Stimulated activated CD8-positive, alpha-beta memory T cell treated with anti-CD3 and anti-CD28 coated beads, Interleukin-12 subunit alpha, Interleukin-12 subunit beta, amount 100 ng/mL, for 24 hours (primary cell): ENCODE measurements around the gene ABCA3.

ENCODE experiments used
- DNase-seq: peaks from one replicate; pipeline ENCODE4 v3.0.0-alpha.2; 2020; ENCODE audit errors: extremely low read depth

The ABCA3 gene

DNA sequence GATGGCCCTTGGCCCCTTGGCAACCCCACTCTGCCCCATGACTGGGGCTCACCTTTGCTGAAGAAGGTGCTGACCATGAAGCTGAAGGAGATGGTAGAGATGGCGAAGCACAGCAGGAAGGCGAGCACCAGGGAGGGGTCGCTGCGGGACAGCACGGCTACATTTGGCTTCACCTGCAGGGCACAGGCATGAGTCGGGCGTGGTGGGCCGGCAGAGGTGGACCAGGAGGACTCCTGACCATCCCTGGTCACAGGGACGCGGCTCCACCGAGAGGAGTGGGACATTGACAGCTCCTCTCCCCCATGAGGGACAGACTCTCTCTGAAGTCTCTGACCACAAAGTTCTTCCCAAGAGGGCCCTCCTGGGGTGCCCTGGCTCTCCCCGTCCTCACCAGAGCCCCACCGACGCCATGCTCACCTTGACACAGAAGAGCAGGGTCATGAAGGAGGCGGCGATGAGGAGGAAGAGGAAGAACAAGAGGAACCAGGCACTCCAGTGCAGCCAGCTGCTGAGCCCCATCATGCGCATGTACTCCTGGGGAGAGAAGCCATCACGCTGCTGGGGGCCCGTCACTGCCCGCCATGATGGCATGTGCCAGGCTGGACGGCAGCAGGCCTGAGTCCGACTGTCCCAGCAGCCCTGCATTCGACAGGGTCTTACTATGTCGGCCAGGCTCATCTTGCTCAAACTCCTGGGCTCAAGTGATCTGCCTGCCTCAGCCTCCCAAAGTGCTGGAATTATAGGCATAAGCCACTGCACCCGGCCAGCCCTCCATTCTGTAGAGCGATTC lies 23.1 kb downstream of the ABCA3 start:
- no peak for DNase-seq

DNA sequence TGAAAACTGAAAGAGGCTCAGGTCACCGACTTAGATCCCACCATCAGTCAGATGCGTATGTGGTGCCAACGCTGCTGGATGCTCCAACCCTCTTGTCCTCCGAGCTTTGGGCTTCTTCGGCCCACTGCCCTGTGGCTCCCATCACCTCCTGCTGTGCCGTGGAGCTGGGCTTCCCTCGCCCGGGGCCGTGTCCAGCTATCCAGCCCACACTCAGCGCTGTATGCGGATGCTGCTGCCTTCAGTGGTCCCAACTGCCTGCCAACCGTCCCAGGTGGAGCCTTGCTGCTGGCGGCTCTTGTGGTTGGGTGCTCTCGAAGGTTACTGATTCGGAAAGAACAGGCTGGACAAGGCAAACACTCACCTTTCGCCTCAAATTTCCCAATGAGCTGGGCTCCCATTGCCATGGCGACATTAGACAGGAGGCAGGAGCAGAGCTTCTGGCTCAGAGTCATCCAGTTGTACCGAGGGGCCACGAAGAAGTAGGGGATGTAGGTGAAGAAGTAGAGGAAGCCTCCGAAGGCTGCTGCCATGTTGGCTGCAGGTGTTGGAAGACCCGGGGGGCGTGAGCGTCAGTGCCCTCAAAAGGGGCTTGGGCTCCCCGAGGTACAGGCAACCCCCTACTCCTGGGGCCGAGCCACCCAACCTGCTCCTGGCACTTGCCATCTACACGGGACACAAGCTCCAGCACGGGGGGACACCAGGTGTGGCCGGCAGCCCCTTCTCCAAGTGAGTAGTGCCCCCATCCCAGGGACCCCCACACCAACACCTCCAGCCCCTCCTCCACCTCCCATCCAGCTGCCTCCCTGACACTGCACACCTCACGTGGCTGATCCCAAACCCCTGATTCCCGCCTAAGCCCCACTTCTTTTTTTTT lies 32.2 kb downstream of the ABCA3 start:
- DNase-seq = no peak

DNA sequence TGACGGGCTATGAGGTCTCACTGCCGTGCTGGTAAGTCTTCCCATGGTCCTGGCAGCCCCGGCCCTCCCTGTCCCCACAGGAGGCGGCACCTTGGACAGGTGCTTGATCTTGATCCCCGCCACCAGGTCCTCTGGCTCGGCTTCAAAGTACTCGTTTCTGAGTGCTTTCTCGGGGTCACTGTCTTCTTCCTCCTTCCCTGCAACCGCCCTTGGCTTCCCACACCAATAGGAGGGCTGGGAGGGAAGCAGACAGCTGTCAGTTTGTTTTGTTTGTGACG lies 40.7 kb downstream of the ABCA3 start:
- no peak for DNase-seq

DNA sequence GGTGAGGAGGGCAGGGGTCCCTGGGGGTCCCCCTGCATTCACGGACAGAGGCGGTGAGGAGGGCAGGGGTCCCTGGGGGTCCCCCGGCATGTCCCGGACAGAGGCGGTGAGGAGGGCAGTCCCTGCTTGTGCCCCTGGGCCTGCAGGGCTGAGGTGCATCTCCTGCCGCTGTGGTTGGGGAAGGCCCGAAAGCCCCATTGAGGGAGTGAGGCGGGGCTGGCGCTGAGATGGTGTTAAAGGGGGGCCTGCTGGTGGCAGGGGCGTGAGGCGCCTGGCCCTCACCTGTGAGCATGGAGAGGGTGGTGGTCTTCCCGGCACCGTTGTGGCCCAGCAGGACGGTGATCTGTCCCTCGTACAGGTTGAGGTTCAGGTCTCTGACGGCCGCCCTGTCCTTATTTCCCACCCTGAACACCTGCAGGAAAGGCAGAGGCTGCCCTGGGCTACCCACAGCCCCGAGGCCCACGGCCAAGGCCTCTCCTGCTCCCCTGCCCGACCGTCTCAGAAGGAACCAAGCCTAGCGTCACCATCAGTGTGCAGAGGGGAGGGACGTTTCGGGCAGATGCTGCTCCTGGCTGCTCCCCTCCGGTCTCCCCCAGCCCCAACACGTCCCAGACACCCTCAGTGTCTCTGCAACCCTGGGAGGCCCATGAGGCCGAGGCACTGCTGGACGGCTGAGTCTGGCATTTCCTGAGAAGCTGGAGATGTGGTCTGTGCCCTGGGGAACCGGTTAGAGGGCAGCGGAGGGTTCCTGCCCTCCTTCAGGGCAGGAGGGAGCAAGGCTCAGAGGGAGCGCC lies 41.2 kb downstream of the ABCA3 start:
- DNase-seq = no peak

DNA sequence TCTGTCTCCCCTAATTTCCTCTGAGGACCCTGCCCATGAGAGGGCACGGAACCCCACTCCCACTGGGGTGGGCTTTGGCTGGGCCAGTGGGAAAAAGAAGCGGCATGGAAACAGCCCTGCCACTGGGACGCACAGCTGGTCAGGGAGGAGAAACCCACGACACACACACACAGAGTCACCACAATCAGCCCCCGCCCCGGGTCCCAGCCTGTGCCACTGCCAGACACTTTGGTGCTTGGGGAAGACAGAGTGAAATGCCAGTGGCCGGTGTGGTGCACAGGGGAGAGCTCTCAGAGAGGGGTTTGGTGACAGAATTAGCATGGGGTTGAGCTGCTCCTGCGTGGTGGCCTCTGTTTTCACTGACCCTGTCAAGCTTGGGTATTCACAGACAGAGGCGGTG lies 41.9 kb downstream of the ABCA3 start:
- no peak for DNase-seq

DNA sequence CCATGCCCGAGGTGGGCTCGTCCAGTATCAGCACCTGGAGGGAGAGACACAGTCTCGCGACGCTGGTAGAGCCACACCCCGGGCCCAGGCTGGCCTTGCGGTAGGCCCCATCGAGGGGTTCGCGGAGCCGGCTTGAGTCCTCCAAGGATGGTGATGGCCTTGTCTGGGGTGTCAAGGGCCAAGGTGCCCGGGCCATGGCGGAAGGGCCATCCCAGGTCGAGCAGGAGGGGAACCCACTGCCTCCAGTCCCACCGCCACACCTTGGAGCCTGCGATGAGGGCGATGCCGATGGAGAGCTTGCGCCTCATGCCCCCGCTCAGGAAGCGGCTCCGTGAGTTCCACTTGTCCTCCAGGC lies 43.0 kb downstream of the ABCA3 start:
- no peak for DNase-seq

DNA sequence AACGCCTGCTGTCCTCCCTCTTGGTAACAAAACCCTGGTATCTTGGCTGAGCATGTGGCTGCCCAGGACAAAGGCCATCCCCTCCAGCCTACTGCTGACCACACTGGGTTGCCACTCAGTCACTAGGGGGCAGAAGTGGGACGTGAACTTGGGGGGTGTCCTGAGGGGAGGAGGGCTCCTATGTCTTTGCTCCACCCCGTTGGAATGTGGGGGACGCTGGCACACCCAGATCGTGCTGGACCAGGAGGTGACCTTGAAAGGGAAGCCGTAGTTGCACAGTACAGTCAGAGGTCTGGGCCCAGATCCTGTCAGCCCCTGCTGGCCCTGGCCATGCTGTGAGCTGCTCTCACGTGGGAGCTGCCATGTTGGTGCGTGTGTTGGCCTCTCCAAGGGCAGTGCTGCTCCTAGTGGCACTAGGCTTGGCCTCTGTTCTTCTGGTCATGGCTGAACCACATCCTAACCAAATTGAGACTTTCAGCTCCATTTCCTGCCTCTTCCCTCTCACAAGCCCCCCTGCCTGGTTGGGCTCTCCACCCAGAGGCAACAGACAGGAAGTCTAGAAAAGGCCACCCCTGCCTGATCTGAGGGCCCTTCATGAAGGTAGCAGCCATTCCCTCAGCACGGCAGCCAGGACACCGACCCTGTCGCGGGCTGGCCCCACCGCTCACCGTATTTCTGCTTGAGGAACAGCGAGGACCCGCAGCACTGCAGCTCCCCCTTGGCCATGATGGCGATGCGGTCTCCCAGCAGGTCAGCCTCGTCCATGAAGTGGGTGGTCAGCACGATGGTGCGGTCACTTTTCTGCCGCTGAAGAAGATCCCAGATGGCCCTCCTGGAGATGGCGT lies 43.6 kb downstream of the ABCA3 start:
- DNase-seq = no peak

DNA sequence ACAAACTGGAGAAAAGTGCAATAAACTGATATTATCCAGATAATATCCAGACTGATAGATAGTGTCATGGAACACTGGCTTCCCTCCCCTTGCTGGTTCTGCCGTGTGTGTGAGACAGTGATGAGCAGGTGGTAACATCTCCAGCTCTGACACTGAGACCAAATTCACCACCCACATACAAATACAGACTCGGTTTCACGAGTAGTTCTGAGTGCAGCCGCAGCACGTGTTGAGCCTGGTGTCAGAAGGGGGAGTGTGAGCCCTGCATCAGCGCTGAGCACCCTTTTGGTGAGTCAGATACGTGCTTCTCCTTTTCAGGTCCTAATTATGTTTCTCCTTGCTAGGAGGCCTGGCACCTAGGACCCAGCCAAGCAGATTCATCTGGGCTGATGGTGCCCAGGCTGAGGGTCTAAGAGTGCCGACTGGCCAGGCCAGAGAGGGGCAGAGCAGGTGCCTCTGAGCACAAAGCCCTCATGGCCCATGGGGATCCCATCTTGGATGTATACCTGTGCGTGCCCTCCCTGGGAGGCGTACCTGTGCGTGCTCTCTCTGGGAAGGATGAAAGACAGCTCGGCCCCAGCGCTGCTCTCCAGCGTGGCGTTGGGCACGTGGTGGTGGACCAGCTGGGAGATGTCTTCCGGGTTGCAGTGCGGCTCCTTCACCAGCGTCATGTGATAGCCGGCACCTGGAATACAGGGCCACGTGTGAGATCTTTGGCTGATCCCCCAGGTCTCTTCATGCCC lies 45.3 kb downstream of the ABCA3 start:
- DNase-seq = no peak

DNA sequence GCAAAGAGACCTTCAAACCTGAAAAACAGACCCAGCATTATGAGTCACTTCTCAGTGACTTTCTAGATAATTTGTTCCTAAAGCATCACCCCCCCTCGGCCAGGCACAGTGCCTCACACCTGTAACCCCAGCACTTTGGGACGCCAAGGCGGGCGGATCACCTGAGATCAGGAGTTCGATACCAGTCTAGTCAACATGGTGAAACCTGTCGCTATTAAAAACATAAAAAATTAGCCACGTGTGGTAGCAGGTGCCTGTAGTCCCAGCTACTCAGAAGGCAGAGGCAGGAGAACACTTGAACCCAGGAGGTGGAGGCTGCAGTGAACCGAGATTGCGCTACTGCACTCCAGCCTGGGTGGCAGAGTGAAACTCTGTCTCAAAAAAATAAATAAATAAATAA lies 48.3 kb downstream of the ABCA3 start:
- no peak for DNase-seq

DNA sequence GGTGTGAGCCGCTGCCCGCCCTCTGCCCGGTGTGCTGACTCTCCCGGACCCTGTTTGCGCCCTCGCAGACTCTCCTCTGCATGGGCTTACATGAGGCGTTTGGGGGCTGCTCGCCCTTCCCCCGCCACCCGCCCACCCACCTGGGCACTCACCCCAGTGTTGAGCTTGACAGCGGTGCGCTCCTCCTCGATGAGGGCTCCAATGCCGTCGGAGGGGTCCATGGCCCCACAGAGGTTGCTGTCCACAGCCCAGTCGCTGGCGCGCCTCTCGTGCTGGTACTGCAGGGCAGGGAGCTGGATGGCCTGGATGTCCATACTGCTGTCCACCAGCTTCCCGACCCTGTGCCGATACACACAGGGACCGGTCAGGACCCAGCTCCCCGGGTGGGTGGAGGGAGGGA lies 51.2 kb downstream of the ABCA3 start:
- DNase-seq = no peak

DNA sequence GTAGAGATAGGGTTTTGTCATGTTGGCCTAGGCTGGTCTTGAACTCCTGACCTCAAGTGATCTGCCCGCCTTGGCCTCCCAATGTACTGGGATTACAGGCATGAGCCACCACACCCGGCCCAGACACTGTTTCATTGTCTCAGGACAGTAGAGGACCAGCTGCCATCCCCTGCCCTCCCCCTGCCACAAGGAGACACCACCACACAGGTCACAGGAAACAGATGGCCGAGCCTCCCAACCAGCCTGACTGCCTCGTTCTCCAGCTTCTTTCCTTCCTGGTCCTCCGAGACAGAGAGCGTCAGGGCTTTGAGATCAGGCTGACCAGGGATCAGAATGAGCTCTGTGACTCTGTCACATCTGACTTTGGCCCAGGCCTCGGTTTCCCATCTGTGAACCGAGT lies 51.8 kb downstream of the ABCA3 start:
- no peak for DNase-seq

DNA sequence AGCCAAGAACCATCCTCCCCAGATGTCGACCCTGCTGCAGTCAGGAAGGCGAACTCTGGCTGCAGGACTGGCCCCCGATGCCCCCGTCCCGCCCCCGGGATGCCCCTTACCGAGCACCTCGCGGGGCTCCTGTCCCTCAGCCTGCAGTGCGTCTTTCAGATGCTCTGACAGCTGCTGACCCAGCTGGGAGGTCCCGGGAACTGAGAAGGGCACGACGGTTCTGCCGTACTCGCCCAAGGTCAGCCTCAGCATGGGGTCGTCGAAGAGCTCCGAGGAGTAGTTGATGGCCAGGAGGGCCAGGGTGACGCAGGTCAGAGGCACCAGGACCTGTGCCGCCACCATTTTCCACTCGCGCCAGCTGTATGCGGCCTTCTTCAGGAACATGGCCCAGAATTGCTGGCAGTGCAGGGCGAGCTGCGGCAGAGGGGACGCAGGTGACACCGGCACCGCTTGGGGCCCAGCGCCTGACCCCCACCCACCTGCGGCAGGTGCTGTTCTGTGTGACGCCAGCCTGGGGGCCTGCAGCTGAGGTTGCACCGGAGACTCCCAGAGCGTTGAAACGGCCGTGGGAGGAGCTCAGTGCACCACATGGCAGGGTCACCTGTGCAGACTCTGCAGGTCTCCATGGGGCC lies 52.5 kb downstream of the ABCA3 start:
- DNase-seq = no peak

DNA sequence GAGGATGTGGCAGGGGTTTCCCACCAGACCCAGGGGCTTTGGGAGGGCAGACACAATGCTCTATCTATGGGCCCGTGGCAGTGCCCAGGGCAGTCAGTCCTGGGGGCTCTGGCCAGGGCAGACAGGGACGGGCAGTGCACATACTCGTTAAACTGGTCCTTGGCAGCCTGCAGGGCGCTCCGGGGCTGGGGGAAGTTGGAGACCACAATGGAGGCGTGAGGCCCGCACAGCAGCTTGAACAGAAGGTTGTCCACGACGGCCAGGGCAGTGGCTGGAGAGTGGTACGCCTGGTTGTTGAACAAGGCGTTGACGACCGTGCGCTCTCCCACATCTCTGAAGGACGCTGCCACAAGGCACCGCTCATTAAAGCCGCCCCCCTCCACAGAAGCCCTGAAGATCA lies 54.0 kb downstream of the ABCA3 start:
- no peak for DNase-seq

DNA sequence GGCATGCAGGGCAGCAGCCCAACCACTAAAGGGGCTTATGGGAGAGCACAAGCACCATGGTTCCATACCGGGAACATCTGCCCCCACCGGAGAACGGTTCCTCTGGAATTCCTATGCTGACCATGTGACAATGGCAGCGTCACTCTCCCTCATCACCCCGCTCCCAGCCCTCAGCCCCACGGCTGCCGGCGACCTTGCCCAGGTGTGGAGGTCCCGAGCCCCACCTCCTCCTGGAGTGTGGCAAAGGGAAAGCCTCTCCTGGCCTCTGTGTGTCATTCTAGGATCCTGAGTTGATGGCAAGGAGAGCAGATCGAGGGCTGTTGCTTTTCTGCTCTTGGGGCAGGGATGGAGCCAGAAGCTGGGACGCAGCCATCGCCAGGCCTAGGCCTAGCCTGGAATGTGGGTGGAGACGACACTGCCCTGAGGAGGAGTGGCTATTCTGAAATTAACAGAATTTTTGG lies 54.8 kb downstream of the ABCA3 start:
- no peak for DNase-seq

DNA sequence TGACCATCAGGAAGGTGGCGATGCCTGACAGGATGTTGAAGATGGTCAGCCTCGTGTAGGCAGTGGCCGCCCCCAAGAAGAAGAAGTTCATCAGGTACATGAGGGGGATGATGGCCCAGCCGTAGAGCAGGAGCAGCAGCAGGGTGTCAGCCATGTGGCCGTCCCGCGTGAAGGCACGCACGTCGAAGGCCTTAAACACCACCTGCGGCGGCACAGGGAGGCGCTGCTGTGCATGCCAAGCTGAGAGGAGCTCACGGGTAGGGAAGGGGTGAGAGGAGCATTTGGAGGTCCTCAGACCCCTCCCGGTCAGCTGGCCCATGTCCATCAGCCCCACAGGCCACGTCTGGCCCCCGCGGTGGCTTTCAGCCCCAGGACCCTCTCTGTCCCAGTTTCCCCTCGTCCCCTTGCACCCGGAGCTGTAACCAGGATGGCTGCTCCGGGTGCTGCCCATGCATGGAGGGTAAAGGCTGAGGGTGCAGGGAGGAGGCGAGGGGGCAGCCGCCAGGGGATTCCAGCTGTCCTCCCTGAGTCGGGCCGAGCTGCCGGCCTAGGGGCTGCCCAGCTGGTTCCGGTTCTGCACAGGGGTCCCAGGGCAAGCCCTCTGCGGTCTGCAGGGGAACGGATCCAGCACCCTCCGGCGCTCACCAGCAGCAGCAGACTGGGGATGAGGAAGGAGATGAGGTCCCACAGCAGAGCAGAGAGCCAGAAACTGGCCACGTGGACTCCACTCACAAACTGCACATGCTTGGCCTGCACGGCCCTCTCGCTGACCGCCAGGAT lies 55.5 kb downstream of the ABCA3 start:
- DNase-seq = no peak

DNA sequence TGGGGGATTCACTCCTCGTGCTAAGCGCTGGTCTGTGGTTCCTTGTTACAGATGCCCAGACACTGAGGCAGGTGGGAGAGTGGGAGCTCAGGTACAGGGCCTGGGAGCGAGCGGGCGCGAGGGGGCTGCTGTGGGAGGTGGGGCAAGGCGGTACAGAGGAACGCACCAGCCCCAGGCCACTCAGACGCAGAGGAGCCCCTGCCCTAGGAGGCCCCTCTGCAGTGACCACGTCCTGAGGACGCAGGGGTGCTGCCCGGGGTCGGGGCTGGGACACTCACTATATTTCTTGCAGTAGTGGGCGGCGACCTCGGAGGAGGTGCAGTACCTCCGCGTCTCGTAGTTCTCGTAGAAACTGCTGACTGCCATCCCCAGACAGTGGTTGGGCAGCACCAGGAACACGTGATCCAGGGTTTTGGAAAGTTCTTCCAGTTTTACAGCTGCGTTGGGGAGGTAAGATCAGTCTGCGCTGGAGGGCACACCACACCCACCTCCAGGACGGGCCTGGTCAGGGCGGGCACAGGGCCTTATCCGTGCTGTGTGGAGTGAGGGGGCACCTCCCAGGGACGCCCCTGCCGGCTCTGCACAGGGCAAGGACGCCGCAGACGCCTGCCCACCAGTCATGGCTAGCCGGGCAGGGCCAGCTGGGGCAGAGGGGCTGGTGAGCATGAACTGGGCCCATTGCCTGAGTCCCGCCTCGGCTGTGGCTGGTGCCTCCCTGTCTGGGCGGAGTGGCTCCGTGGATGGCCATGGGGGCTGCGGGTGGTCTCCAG lies 56.3 kb downstream of the ABCA3 start:
- DNase-seq = no peak

DNA sequence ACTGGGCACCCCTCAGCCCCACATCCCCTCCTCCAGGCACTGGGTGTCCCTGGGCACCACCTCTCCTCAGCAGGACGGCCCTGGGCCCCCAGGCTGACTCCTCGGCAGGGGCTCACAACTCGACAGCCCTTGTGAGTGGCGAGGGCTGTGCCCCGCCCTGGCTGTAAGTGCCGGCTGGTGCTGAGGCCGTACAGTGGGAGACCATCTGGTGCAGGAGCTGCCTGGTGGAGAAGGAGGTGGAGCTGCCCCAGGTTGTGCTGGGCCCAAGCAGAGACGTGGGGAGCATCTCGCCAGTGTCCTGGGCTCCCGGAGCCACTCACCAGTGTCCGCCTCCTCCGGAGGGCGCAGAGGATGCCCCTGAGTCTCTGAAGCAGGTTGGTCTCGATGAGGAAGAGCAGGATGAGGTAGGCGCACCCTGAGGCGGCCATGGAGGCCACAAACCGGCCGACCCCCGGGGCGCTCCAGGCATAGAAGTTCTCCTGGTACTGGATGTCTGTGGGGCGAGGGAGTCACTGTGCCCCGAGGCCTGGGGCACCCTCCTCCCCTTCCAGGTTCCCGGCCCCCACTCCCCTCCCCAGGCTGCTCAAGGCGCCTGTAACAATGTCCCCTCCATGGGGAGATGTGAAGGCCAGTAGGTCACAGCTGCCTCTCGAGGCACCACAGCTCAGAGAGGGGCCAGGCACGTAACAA lies 57.5 kb downstream of the ABCA3 start:
- DNase-seq = no peak

DNA sequence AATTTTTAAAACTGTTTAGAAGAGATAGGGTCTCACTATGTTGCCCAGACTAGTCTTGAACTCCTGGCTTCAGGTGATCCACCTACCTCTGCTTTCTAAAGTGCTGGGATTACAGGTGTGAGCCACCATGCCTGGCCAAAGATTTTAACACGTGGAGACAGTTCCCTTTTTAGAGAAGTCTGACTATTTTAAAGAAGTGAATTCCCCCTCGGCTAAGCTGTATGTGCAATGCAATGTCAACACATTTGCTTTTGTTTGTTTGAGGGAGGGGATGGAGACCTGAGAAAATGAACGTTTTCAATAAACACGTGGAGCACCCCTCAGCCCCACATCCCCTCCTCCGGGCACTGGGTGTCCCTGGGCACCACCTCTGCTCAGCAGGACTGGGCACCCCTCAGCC lies 58.3 kb downstream of the ABCA3 start:
- no peak for DNase-seq
